A204.1 (cell line): ENCODE results near the gene FGF18.

Experiments
- FAIRE-seq: peaks from 2 replicates; lab custom pipeline; 2012; peaks lifted over from hg19 to GRCh38; lab: Jason Lieb, UNC

The FGF18 gene

GRCh38 chr5:171422902-171423663 is 3.6 kb downstream of the FGF18 start:
- no peak for FAIRE-seq

- FAIRE-seq, result no peak
Measured at GRCh38 chr5:171424726-171425125, 5.3 kb downstream of the FGF18 start.

GRCh38 chr5:171425596-171426244 is 6.3 kb downstream of the FGF18 start:
- no peak for FAIRE-seq

- FAIRE-seq, result no peak
Measured at GRCh38 chr5:171426266-171426665, 6.8 kb downstream of the FGF18 start.

GRCh38 chr5:171426680-171427079 is 7.2 kb downstream of the FGF18 start:
- no peak for FAIRE-seq

DNA sequence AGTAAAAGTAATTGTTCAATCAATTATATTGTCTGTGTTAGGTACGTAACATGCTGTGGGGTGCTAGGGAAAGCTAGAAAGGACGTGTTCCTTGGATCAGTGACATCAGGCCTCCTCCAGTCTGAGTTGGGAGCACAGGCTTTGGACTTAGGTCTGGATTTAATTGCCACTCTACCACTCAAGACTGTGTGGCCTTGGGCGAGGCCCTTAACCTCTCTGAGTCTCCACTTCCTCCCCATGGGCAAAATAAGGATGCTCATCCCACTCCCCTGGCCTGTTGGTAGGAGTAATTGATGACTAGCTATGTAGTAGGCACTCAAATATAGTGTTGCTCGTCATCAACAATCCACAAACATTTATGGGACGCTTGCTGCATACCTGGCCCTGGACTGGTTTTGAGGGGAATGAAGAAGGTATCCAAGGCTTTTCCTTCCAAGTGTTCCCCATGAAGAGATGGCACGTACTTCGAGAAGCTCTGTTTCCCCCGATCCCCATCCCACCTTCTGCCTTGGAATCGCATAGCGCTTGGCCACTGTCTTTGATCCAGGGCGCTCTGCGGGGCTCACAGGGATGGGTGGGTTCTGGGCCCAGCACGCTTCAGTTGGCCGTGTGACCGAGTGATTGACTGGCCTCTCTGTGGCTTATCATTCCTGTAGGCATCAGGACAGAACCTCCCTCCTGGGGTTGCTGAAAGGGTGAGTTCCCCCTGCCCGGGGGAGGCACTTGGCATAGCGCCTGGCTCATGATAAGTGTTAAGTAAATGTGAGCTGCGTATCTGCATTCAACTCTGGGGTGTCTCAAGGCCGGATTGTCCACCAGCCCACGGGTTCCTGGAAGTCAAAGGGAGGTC is 8.1 kb downstream of the FGF18 start:
- no peak for FAIRE-seq

- FAIRE-seq, result no peak
Measured at GRCh38 chr5:171428168-171428696, 8.8 kb downstream of the FGF18 start.

GRCh38 chr5:171428809-171429542 is 9.5 kb downstream of the FGF18 start:
- no peak for FAIRE-seq

- FAIRE-seq, result no peak
Measured at GRCh38 chr5:171429543-171429910, 10.1 kb downstream of the FGF18 start.

DNA sequence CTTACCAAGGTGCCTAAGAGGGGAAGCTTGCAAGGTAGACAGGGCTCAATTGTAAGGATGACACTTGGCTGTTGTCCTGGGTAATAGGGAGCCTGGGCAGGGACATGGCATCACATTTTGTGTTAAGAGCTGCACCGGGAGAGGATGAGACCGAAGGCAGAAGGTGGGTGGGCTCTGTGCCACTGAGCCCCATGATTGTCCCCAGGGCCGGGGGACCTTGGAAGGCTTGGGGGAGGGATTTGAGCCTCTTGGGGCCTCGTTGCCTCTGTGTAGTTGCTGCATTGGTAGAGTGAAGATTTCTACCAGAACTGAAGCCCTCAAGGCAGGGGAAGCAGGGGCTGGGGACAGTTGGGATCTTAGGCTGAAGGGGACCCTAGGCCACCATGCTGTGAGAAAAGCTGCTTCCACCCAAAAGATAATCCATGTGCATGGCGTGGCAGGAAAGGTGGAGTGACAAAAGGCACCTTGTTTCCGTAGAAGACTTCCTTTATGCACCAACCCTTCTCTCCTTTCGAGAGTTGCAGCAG is 11.9 kb downstream of the FGF18 start:
- FAIRE-seq, result no peak

DNA sequence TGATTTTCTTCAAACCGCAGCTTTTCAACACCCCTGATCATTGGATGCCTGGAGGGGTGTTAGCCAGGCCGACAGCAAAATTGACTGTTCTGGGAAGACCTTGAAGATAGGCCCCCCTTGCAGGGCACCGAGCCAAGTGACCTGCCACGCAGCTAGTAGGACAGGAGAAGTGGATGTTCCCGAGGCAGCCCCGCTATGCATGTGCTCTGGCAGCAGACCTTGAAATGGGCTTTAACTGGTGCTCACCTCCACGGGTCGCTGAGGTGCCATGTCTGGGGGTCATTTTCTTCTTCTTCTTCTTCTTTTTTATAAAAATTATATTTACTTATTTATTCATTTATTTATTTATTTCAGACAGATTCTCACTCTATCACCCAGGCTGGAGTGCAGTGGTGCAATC is 12.6 kb downstream of the FGF18 start:
- FAIRE-seq, result no peak

DNA sequence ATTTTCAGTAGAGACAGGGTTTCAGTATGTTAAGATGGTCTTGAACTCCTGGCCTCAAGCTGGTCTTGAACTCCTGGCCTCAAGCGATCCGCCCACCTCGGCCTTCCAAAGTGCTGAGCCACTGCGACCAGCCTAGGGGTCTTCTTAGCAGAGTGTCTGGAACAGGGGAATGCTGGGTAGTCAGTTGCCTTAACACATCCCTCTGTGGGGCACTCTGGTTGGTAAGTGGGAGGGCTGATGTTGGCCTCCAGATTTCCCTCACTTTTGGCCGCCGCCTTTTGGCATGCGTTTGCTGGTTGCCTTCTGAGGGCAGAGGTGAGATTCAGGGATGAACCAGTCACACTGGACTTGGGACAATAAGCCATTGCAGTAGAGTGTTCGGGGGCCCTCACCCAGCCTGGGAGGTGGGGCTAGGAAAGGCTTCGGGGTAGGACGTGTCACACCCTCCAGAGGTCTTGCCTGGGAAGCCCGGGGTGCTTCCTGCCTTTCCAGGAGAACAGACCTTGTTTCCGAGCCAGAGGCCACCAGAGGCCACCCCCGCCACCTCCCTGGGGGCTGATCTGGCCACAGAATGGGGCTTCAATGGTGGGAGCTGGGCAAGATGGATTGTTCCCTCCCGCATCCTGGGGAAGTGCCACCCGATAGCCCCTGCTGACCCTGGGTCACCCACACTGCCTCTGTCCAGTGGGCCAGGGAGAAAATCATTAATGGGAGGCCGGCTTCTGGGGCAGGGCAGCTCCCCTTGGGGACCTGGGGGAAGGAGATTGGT is 13.3 kb downstream of the FGF18 start:
- FAIRE-seq, result no peak

DNA sequence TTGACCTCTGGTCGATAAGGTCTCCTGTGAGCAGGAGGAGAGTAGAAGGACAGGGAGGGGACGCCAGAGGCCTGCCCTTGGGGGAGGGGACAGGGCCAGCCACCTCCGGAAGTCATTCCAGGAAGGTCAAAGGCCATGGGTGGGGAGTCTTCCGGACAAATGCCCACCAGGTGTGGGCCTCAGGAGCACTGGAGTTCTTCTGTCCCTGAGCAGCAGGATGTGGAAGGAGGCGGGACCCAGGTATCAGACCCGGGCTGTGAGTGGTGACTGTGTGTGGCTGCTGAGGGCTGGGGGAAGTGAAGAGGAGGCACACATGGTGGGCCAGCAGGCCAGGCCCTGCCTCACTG is 13.9 kb downstream of the FGF18 start:
- FAIRE-seq, result no peak

- no peak for FAIRE-seq
Measured at GRCh38 chr5:171433982-171434676, 14.7 kb downstream of the FGF18 start.

GRCh38 chr5:171434874-171435273 is 15.4 kb downstream of the FGF18 start:
- no peak for FAIRE-seq

- FAIRE-seq, result no peak
Measured at GRCh38 chr5:171435908-171436307, 16.5 kb downstream of the FGF18 start.

DNA sequence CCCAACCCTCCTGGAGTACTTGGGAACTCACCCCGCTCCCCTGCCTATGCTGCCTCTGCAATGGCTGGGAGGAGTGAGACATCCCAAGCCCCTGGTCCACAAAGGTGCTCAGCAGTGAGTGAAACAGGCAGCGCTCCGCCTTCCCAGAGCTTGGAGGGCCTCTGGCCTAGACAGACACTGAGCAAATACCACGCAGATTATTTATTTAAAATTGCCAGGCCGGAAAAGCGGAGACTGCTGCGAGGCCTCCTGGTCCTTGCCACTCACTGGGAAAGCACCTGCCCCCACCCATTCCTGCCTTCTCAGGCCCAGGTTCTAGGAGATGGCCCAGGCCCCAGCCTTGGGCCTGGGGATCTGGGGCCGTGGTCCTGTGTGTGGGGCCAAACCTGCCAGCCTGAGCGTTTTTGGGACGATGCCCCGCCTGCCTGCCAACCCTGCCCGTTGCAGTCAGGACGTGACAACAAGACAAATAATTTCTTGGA is 17.4 kb downstream of the FGF18 start:
- no peak for FAIRE-seq

GRCh38 chr5:171437286-171437821 is 17.9 kb downstream of the FGF18 start:
- FAIRE-seq, result no peak

DNA sequence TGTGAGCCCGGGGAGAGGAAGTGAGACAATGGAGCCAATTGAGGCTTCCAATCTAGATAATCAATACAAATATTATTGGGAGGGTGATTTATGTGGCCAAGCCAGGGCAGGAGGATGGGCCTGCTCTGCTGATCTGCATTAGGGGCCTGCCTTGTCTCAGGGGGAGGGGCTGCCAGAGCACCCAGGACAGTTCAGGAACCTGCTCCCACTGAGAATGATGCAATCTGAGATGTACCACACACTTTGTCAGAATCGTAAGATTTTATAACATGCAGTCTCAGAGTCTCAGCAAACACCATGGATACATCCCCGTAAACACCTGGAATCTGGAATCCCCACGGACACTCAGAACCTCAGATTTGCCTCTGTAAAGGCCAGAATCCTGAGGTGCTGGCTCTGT is 19.3 kb downstream of the FGF18 start:
- FAIRE-seq, result no peak

GRCh38 chr5:171441246-171441791 is 21.9 kb downstream of the FGF18 start:
- FAIRE-seq, result no peak
